ENCODE data around the gene C2.

C2 gene

GRCh38 chr6:31896856-31897611 is 30.5 kb upstream of the C2 start:
- peak overlapping the region; percentile 8 to 86 (median 72) for H3K27ac Mint-ChIP-seq
- no peaks in the 10 kb centered on the region for H3K9me3 Mint-ChIP-seq
- H3K4me1 Mint-ChIP-seq: peaks cover 21% of the 10 kb centered on the region
- peak overlapping the region; percentile 90 to 91 (median 91) for H3K4me3 Mint-ChIP-seq
- H3K27me3 Mint-ChIP-seq (ENCODE audit: low read depth): no peaks in the 10 kb centered on the region
- no peak for TF ChIP-seq CTCF (IDR thresholded peaks at IDR 0.05; ENCODE audit: unreplicated experiment in 3 of 3)
- H3K36me3 Mint-ChIP-seq (ENCODE audit: low read depth): peaks cover 25% of the 10 kb centered on the region

DNA sequence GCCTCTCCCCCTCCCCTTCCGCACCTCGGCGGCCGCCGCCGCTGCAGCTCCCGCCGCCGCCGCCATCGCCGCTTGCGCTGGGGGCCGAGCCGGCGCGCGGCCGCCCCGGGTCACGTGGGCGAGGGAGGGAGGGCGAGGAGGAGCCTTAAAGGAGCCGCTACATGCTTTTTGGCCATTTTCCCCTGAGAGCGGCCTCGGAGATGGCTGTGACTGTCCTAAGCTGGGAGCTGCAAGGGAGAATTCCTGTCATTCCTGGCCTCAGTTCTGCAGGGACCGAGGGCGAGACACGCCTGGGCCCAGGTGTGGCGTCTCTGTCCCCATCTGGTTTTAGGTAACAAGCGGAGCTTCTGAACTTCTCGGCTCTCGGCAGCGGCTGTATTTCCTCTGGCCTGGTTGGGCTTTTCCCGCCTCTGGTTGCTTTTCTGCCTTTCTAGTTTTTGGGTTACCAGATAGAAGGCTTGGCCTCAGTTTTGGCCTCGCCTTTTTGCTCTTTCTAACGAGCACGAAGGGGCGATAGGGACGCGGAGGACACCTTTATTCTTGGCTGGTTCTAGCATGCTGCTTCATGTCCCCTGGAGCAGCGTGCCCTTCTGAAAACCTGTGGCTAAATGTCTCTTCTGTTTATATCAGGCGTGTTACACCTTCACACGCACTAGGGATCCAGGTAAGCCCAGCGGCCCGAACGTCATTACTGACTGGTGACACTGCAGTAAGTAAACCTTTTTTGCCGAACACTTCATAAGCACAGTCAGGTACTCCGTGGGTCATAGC is 29.7 kb upstream of the C2 start, which contains the start of gene EHMT2:
Gene EHMT2 (minus strand): TSS at position 87 of the 771 bp plus-strand sequence. CDS start 21 bp downstream, at position 66.
- Mint-ChIP-seq H3K36me3 (ENCODE audit: low read depth) (peaks cover 17% of the 10 kb centered on the region), H3K4me1 (peaks cover 28% of the 10 kb centered on the region), H3K27me3 (ENCODE audit: low read depth) (no peaks in the 10 kb centered on the region), H3K4me3 (peak within 1 kb of the TSS; percentile 97 to 99 (median 99)), H3K27ac (peak within 1 kb of the TSS; percentile 88 to 95 (median 92)), H3K9me3 (no peaks in the 10 kb centered on the region)
- no peak for TF ChIP-seq CTCF (IDR thresholded peaks at IDR 0.05; ENCODE audit: unreplicated experiment in 3 of 3)

DNA sequence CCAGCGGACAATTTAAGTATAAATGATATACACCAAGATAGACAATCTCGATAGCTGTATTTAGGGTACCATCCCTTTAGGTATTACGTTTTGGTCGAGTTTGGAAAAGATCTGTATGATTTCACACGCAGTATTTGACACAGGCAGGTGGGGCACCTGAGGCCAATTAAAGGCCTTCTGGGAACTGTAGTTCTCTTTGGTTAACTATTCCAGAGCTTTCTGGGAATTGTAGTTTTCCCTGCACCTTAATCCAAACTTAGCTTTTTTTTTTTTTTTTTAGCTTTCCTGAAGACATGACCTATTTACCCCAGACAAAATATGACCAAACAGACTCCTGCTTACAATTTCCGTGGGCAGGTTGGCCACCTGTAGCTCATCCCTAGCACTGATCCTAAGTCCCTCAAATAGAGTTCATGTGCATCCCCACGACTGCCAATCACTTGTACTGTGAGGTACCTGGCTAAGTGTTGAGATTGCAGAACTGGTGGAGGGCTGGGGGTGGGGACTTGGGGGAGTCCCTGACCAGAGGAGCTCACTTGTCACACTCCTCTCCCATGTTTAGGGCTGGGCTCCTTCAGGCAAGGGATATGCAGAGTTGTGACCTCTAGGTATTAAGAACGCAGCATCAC is 29.0 kb upstream of the C2 start:
- Mint-ChIP-seq H3K4me3 (peak overlapping the region; percentile 97 to 99 (median 99)), H3K36me3 (ENCODE audit: low read depth) (peaks cover 13% of the 10 kb centered on the region), H3K9me3 (no peaks in the 10 kb centered on the region), H3K27me3 (ENCODE audit: low read depth) (no peaks in the 10 kb centered on the region), H3K4me1 (peaks cover 32% of the 10 kb centered on the region), H3K27ac (peak overlapping the region; percentile 88 to 95 (median 92))
- TF ChIP-seq CTCF (IDR thresholded peaks at IDR 0.05; ENCODE audit: unreplicated experiment in 3 of 3): no peak

- Mint-ChIP-seq H3K9me3 (no peaks in the 10 kb centered on the region), H3K4me3 (peak overlapping the region; percentile 77 to 99 (median 89)), H3K36me3 (ENCODE audit: low read depth) (peaks cover 11% of the 10 kb centered on the region), H3K4me1 (peaks cover 32% of the 10 kb centered on the region), H3K27ac (peak overlapping the region; percentile 48 to 95 (median 81)), H3K27me3 (ENCODE audit: low read depth) (no peaks in the 10 kb centered on the region)
- no peak for TF ChIP-seq CTCF (IDR thresholded peaks at IDR 0.05; ENCODE audit: unreplicated experiment in 3 of 3)
Observed at GRCh38 chr6:31899215-31899614, 28.3 kb upstream of the C2 start.

GRCh38 chr6:31899882-31900722 is 27.4 kb upstream of the C2 start:
- Mint-ChIP-seq H3K4me3 (peak overlapping the region; percentile 81 to 99 (median 89)), H3K27ac (peak overlapping the region; percentile 48 to 95 (median 81)), H3K27me3 (ENCODE audit: low read depth) (no peaks in the 10 kb centered on the region), H3K9me3 (no peaks in the 10 kb centered on the region), H3K36me3 (ENCODE audit: low read depth) (peaks cover 7% of the 10 kb centered on the region), H3K4me1 (peaks cover 32% of the 10 kb centered on the region)
- TF ChIP-seq CTCF (IDR thresholded peaks at IDR 0.05; ENCODE audit: unreplicated experiment in 3 of 3): no peak
